Measurements from ENCODE around the gene COL27A1.

DNA sequence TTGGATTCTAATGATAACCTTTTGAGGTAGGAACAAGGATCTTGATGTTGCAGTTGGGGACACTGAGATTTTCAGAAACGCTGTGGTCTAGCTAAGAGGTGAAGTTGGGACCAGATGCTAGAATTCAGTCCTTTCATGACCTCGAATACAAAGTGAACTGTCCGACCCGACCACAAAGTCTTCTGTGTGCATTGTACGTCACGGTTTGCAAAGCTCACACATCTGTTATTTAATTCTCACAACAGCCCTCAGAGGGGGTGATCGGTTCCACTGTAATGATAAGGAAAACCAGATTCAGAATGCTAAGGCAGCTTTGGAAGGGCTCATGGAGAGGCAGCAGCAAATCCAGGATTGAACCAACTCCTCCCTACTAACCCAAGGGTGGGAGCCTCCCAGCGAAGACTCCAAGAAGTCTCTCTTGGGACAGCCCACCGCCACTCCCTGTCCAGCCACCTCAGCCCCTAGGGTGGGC lies 39.6 kb upstream of the COL27A1 start:
- TF ChIP-seq, protein P1, sequence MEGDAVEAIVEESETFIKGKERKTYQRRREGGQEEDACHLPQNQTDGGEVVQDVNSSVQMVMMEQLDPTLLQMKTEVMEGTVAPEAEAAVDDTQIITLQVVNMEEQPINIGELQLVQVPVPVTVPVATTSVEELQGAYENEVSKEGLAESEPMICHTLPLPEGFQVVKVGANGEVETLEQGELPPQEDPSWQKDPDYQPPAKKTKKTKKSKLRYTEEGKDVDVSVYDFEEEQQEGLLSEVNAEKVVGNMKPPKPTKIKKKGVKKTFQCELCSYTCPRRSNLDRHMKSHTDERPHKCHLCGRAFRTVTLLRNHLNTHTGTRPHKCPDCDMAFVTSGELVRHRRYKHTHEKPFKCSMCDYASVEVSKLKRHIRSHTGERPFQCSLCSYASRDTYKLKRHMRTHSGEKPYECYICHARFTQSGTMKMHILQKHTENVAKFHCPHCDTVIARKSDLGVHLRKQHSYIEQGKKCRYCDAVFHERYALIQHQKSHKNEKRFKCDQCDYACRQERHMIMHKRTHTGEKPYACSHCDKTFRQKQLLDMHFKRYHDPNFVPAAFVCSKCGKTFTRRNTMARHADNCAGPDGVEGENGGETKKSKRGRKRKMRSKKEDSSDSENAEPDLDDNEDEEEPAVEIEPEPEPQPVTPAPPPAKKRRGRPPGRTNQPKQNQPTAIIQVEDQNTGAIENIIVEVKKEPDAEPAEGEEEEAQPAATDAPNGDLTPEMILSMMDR (IDR thresholded peaks at IDR 0.05; ENCODE audit: extremely low read depth in 1 of 2, insufficient read depth in 1 of 2, low read depth in 1 of 2, low read length in 2 of 2): no peak
- TF ChIP-seq JUN (IDR thresholded peaks at IDR 0.05; ENCODE audit: borderline replicate concordance, insufficient read depth, insufficient read length, low read depth): no peak
- TF ChIP-seq POLR2A (IDR thresholded peaks at IDR 0.05; ENCODE audit: low read depth, low read length): no peak
- no peak for TF ChIP-seq POLR2AphosphoS5 (IDR thresholded peaks at IDR 0.05; ENCODE audit: insufficient read depth, low read depth, low read length)
- no peak for TF ChIP-seq EZH2 (IDR thresholded peaks at IDR 0.05; ENCODE audit: borderline replicate concordance, low read depth, low read length, severe bottlenecking)

Data from endothelial cell of umbilical vein (primary cell).